Measurements from ENCODE around the gene BEND5.

- TF ChIP-seq ZNF274 (IDR thresholded peaks at IDR 0.05; ENCODE audit: low read depth, low read length) (no peak), SUZ12 (IDR thresholded peaks at IDR 0.05; ENCODE audit: extremely low read depth, insufficient read depth, insufficient read length) (no peak)
Measured at GRCh38 chr1:48784301-48784700, 7.6 kb upstream of the BEND5 start.

Measured in NT2/D1 (cell line).